Prostate gland (tissue), 2 donors: ENCODE results near the gene CALHM2.

Source experiments
- CTCF ChIP-seq, 4 experiments: fragments of 200-600 bp in 2 of 4; fragments of 450-650 bp in 2 of 4; sonication (generic) in 2 of 4; IDR thresholded peaks; 1 replicate in 3 of 4; 2 replicates in 1 of 4; pipeline ENCODE4 v1.5.1; 2016 to 2019; ENCODE audit warnings: antibody characterized with exemption in 4 of 4, mild to moderate bottlenecking in 2 of 4, moderate library complexity in 2 of 4
- POLR2A ChIP-seq: fragments of 450-650 bp; IDR thresholded peaks from one replicate; pipeline ENCODE4 v1.6.1; 2016; ENCODE audit warnings: antibody characterized with exemption, mild to moderate bottlenecking

DNA sequence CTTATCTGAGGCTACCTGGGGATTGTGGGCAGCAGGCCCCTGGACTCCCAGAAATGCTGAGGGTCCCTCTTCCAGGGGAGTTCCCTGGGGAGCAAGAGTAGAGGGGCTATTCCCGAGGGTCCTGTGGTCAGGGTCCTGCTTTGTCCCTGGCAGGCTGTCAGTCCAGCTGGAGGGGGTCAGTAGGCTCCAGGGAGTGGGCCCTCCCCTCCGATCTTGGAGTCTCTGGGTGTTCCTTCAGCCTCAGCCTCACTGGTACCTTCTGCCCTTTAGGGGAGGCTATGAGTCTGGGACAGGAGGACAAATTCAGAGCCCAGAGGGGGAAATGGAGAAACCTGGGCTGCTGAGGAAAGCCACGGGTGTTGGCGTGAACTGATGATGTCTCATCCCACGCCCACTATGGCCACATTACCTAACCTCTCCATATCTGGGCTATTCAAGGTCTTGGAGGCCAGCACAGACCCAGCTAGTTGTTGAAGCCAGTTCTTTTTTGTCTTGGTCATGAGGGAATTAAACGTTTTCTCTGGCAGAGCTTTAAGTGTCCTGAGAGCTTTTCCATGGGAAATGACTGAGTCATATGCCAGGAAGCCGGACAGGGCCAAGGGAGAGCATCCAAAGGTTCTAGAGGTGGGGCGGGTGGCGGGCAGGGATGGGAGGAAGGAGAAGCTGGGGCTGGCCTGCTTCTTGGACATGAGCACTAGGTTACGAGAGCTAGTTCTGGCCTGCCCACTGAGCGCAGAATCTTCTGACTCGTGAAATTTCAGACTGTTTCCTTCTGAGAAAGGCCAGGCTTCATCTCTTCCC, 6.2 kb downstream of the CALHM2 start:
- no peak for TF ChIP-seq CTCF (IDR thresholded peaks at IDR 0.05)
- TF ChIP-seq POLR2A = no peak
